Measurements from ENCODE around the gene MAP4K2.

MAP4K2 gene

GRCh38 chr11:64736654-64737053, 66.4 kb downstream of the MAP4K2 start:
- no peak for DNase-seq (ENCODE audit: low spot score)

DNA sequence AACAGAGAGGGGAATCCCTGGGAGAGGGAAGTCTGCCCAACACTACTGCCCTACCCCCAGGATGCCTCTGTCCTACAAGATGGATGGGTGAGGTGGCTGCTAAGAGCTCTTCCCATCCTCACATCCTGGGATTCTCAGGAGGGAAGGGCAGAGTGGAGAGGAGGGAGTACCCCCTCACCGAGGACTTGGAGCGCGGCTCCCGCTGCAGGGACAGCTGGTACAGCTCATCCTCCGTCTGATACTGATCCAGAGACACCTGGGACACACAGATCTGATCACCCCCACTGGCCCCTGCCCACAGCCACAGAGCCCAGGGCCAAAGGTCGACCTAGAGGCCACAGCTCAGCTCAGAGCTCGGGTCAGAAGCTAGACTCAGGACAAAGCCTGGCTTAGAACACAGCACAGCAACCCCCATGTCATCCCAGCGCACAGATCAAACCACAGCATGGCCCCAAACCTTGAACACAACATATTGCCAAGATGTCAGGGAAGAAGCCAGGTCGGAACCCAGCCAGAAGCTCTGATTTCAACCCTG, 67.2 kb downstream of the MAP4K2 start:
- no peak for DNase-seq (ENCODE audit: low spot score)

All from cerebellar cortex (tissue), 1 donor.